Umbilical cord (tissue), 2 donors: ENCODE results near the gene ITM2B. TPM values are rescaled to one million over a fixed set of nuclear protein-coding genes. Genes with fewer than 3 reads are reported as not detected.
"Not testable (repeated sequence)": the region's sequence is repeated elsewhere in the genome, so short reads cannot be mapped to it uniquely, and the experiment has no call there.

Experiments used
- DNase-seq: peaks from one replicate; pipeline ENCODE4 v3.0.0-alpha.2; 2015; ENCODE audit warnings: low spot score
- total RNA-seq: library from RNA; depleted of rRNA; stranded (reverse); fragments of >200 nt; gene quantifications from one replicate; pipeline ENCODE4 v1.2.3, GENCODE V29; 2014; ENCODE audit warnings: low replicate concordance; ENCODE audit not compliant: insufficient read depth

Gene ITM2B
- total RNA-seq, 1 donor from 2014 or later = 141 TPM

GRCh38 chr13:48224701-48225100 lies 8.3 kb upstream of the ITM2B start:
- DNase-seq = no peak

- DNase-seq = no peak
Measured at GRCh38 chr13:48230541-48230940, 2.5 kb upstream of the ITM2B start.

GRCh38 chr13:48231080-48231479 lies 1.9 kb upstream of the ITM2B start:
- DNase-seq = peak; percentile 66

- no peak for DNase-seq
Measured at GRCh38 chr13:48231933-48232332, 1.1 kb upstream of the ITM2B start.

- DNase-seq = no peak
Measured at GRCh38 chr13:48232420-48233045, 473 bp upstream of the ITM2B start.

GRCh38 chr13:48233889-48234488 lies 983 bp downstream of the ITM2B start:
- peak; percentile 61 for DNase-seq

- peak; percentile 60 for DNase-seq
Measured at GRCh38 chr13:48234566-48235340, 1.7 kb downstream of the ITM2B start.

GRCh38 chr13:48235341-48236135 lies 2.5 kb downstream of the ITM2B start:
- peak; percentile 40 for DNase-seq

GRCh38 chr13:48236528-48237353 lies 3.7 kb downstream of the ITM2B start:
- no peak for DNase-seq

- DNase-seq = not testable (repeated sequence)
Measured at GRCh38 chr13:48239369-48239768, 6.4 kb downstream of the ITM2B start.

- DNase-seq = no peak
Measured at GRCh38 chr13:48241651-48242050, 8.6 kb downstream of the ITM2B start.

GRCh38 chr13:48242677-48243076 lies 9.7 kb downstream of the ITM2B start:
- DNase-seq = no peak

- no peak for DNase-seq
Measured at GRCh38 chr13:48244159-48244558, 11.2 kb downstream of the ITM2B start.

GRCh38 chr13:48246102-48246501 lies 13.1 kb downstream of the ITM2B start:
- no peak for DNase-seq

- DNase-seq = no peak
Measured at GRCh38 chr13:48249018-48249417, 16.0 kb downstream of the ITM2B start.

- DNase-seq = no peak
Measured at GRCh38 chr13:48251611-48252081, 18.6 kb downstream of the ITM2B start.

- no peak for DNase-seq
Measured at GRCh38 chr13:48252176-48252575, 19.2 kb downstream of the ITM2B start.

- no peak for DNase-seq
Measured at GRCh38 chr13:48253849-48254248, 20.8 kb downstream of the ITM2B start.

GRCh38 chr13:48255090-48255489 lies 22.1 kb downstream of the ITM2B start:
- DNase-seq = no peak

GRCh38 chr13:48255954-48256353 lies 22.9 kb downstream of the ITM2B start:
- no peak for DNase-seq

- DNase-seq = no peak
Measured at GRCh38 chr13:48258002-48258401, 25.0 kb downstream of the ITM2B start.
